ENCODE data around the gene CRABP2.

DNA sequence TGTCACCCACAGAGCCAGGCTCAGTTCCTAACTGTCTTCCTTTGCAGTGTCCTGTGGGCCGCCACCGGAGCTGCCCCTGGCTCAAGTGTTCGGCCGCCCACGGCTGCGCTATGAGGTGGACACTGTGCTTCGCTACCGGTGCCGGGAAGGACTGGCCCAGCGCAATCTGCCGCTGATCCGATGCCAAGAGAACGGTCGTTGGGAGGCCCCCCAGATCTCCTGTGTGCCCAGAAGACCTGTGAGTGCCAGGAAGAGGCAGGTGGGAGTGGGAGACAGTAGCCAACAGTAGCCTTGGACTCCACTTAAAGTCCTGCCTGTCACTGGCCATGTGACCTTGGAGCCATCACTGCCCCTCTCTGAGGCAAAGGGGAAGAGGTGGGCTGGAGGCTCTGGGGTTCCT, 46.9 kb downstream of the CRABP2 start:
- TF ChIP-seq, protein P1, sequence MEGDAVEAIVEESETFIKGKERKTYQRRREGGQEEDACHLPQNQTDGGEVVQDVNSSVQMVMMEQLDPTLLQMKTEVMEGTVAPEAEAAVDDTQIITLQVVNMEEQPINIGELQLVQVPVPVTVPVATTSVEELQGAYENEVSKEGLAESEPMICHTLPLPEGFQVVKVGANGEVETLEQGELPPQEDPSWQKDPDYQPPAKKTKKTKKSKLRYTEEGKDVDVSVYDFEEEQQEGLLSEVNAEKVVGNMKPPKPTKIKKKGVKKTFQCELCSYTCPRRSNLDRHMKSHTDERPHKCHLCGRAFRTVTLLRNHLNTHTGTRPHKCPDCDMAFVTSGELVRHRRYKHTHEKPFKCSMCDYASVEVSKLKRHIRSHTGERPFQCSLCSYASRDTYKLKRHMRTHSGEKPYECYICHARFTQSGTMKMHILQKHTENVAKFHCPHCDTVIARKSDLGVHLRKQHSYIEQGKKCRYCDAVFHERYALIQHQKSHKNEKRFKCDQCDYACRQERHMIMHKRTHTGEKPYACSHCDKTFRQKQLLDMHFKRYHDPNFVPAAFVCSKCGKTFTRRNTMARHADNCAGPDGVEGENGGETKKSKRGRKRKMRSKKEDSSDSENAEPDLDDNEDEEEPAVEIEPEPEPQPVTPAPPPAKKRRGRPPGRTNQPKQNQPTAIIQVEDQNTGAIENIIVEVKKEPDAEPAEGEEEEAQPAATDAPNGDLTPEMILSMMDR (IDR thresholded peaks at IDR 0.05) = no peak
- TF ChIP-seq POLR2AphosphoS5 (IDR thresholded peaks at IDR 0.05) = no peak
